ENCODE results near the gene ULK1. TPM values are rescaled to one million over a fixed set of nuclear protein-coding genes. Genes with fewer than 3 reads are reported as not detected.

ULK1 gene
- total RNA-seq, 1 donor: 14.1 TPM

DNA sequence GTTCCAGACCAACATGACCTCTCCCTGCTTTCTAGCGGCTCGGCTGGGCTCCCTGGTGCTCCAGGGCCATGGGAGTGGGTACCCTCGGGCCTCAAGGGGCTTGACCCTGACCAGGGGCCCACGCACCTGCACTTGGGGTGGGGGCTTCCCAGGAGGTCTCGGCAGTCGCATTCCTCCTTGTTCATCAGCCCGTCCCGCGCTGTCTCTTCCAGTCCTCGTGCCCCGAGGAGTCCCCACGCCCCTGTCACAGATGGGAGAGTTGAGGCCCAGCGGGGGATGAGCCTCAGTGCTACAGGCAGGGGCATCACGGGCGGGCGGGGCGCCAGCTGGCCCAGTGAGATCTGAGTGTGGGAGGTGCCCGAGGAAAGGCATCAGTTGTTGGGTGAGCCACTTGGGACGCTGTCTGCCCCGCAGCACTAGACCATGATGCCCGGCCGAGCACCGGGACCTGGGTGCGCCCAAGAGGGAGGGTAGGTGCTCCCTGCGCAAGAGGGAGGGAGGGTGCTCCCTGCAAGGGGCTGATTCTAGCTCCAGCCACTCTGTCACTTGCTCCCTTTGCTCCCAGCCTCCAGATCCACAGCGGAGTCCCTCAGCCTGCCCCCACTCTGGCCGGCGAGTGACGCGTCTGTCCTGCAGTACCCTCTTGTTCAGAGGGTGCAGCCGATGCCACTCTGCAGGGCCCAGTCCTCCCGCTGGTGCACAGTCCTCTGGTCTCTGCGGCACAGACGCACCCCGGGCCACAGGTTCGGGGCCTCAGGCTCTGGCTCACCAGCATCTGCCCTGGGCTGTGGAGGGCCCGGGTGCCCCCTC, 42.5 kb upstream of the ULK1 start:
- H3K79me2 ChIP-seq (ENCODE audit: insufficient read depth, low read length): no peaks in the 10 kb centered on the region
- H3K4me3 ChIP-seq (ENCODE audit: insufficient read depth, low read length): no peak overlapping the region
- H3K4me1 ChIP-seq (ENCODE audit: insufficient read depth, low read length): peaks cover 6% of the 10 kb centered on the region
- peaks cover 8% of the 10 kb centered on the region for H3K27me3 ChIP-seq (ENCODE audit: insufficient read depth, low read length)
- no peak overlapping the region for H3K27ac ChIP-seq (ENCODE audit: low read depth, low read length)
- TF ChIP-seq CTCF (IDR thresholded peaks at IDR 0.05; ENCODE audit: extremely low read depth, low read depth, low read length): no peak
- H3K4me2 ChIP-seq (ENCODE audit: insufficient read depth, low read length): no peak overlapping the region
- H4K20me1 ChIP-seq (ENCODE audit: insufficient read depth, low read length): no peaks in the 10 kb centered on the region
- no peak overlapping the region for H2AFZ ChIP-seq (ENCODE audit: low read length)
- H3K9me3 ChIP-seq (ENCODE audit: low read depth, low read length): no peaks in the 10 kb centered on the region
- no peaks in the 10 kb centered on the region for H3K36me3 ChIP-seq (ENCODE audit: insufficient read depth, low read length)
- DNase-seq (ENCODE audit: insufficient read length, low spot score, missing footprints): peak; percentile 87

- peaks cover 6% of the 10 kb centered on the region for H3K4me1 ChIP-seq (ENCODE audit: insufficient read depth, low read length)
- H3K27me3 ChIP-seq (ENCODE audit: insufficient read depth, low read length): peaks cover 8% of the 10 kb centered on the region
- no peak overlapping the region for H3K27ac ChIP-seq (ENCODE audit: low read depth, low read length)
- no peaks in the 10 kb centered on the region for H3K79me2 ChIP-seq (ENCODE audit: insufficient read depth, low read length)
- H3K9me3 ChIP-seq (ENCODE audit: low read depth, low read length): no peaks in the 10 kb centered on the region
- peak overlapping the region; percentile 76 for H2AFZ ChIP-seq (ENCODE audit: low read length)
- H4K20me1 ChIP-seq (ENCODE audit: insufficient read depth, low read length): no peaks in the 10 kb centered on the region
- peak; percentile 90 for DNase-seq (ENCODE audit: insufficient read length, low spot score, missing footprints)
- TF ChIP-seq CTCF (IDR thresholded peaks at IDR 0.05; ENCODE audit: extremely low read depth, low read depth, low read length): no peak
- H3K4me2 ChIP-seq (ENCODE audit: insufficient read depth, low read length): no peak overlapping the region
- no peaks in the 10 kb centered on the region for H3K36me3 ChIP-seq (ENCODE audit: insufficient read depth, low read length)
- H3K4me3 ChIP-seq (ENCODE audit: insufficient read depth, low read length): no peak overlapping the region
Measured at GRCh38 chr12:131852551-131853299, 41.7 kb upstream of the ULK1 start.

DNA sequence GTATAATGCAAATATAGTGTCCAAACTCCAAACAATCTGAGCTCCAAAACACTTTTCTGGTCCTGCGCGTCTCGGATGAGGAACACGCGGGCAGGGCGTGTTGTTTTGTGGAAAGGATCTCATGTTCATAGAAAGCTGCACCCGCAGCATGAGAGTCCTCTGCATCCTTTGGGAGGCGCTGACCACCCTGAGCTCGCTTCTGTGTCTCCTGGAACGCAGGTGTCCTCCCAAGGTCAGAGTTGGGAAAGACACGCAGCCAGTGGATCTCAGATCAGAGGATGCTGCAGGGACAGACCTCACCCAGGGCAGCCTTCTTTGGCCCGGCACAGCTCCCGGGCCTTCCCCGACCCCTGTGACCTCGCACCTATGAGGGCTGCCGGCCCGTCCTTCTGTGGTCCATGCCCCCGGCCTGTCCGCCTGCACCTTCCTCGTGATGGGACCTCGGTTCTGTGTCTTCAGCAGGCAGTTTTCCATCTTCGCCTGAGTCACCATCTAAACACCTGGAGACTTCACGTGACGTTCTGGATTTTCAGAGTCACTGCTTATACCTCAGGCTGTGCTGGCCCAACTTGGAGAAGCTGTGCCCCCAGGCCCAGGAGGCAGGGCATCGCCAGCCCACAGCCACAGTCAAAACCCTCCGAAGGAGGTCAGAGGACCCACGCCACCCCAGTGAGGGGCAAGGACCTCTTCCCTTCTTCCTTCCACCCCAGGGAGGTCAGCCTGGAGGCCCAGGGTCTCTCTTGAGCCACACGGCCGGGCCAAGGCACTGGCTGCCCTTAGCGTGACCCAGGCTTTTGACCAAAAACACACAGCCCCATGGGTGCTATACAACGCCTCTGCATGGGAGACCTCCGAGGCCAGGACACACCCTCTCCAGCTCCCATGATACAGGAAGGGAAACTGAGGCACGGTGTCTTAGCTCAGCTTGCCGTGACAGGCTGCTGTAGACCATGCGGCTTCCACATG, 40.3 kb upstream of the ULK1 start:
- Histone ChIP-seq H3K9me3 (ENCODE audit: low read depth, low read length) (no peaks in the 10 kb centered on the region), H4K20me1 (ENCODE audit: insufficient read depth, low read length) (no peaks in the 10 kb centered on the region), H3K36me3 (ENCODE audit: insufficient read depth, low read length) (no peaks in the 10 kb centered on the region), H2AFZ (ENCODE audit: low read length) (no peak overlapping the region), H3K4me2 (ENCODE audit: insufficient read depth, low read length) (no peak overlapping the region), H3K79me2 (ENCODE audit: insufficient read depth, low read length) (no peaks in the 10 kb centered on the region), H3K27me3 (ENCODE audit: insufficient read depth, low read length) (peaks cover 8% of the 10 kb centered on the region), H3K4me3 (ENCODE audit: insufficient read depth, low read length) (no peak overlapping the region), H3K27ac (ENCODE audit: low read depth, low read length) (no peak overlapping the region), H3K4me1 (ENCODE audit: insufficient read depth, low read length) (peaks cover 6% of the 10 kb centered on the region)
- DNase-seq (ENCODE audit: insufficient read length, low spot score, missing footprints): peak; percentile 75
- TF ChIP-seq CTCF (IDR thresholded peaks at IDR 0.05; ENCODE audit: extremely low read depth, low read depth, low read length): no peak
